ENCODE data around the gene CELF2.

GRCh38 chr10:11292576-11293302 is 275.1 kb downstream of the CELF2 start:
- TF ChIP-seq CTCF (IDR thresholded peaks at IDR 0.05) (no peak), EP300 (IDR thresholded peaks at IDR 0.05) (no peak), POLR2A (IDR thresholded peaks at IDR 0.05) (no peak)
